GM18502 (cell line): ENCODE results near the gene CXCL1.

ENCODE experiments used
- ATAC-seq: cut with Tn5 transposase; IDR thresholded peaks from one replicate; pipeline ENCODE4 v1.9.1; 2021; ENCODE audit warnings: mild to moderate bottlenecking; ENCODE audit not compliant: unreplicated experiment, poor library complexity

CXCL1 gene

GRCh38 chr4:73869130-73870055 lies at the start of gene CXCL1:
TSS of gene CXCL1 (plus strand) at chr4:73869393. CDS start at chr4:73869471, 78 bp downstream.
- ATAC-seq, result no peak

DNA sequence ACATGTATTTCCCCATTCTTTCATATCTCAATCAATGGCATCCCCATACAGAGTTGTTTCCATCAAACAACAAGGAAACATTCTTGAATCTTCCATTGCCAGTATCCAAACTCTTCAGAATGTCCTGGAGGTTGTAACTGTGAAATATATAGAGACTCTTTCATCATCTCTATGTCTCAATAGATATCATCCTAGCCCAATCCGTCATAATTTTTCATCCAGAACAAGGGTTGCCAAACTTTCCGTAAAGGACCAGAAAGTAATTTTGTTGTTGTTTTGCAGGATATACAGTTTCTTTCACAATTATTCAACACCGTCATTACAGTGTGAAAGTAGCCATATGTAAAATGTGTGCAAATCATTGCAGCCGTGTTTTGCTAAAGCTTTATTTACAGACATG lies 47.9 kb upstream of the CXCL1 start:
- ATAC-seq, result no peak

GRCh38 chr4:73822389-73822788 lies 46.8 kb upstream of the CXCL1 start:
- ATAC-seq, result no peak

DNA sequence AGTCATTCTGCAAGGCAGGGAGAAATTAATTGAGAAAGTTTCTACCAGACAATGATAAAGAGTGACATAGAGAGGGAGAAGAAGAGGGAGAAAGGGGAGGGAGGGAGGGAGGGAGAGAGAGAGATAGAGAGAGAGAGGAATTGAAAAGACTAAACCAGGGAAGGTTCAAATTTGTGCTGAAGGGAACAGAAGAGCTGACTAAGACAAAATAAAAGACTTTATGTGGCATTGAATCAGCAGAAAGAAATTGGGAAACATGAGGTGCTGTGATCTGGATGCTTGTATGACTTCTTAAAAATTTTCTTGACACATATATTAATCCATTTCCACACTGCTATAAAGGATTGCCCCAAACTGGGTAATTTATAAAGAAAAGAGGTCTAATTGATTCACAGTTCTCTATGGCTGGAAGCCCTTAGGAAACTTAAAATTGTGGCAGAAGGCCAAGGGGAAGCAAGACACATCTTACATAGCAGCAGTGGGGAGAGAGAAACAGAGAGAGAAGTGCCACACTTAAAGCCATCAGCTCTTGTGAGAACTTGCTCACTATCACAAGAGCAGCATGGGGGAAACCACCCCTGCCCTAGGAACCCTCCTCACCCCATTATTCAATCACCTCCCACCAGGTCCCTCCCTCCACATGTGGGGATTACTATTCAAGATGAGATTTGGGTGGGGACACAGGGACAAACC lies 46.2 kb upstream of the CXCL1 start:
- no peak for ATAC-seq

DNA sequence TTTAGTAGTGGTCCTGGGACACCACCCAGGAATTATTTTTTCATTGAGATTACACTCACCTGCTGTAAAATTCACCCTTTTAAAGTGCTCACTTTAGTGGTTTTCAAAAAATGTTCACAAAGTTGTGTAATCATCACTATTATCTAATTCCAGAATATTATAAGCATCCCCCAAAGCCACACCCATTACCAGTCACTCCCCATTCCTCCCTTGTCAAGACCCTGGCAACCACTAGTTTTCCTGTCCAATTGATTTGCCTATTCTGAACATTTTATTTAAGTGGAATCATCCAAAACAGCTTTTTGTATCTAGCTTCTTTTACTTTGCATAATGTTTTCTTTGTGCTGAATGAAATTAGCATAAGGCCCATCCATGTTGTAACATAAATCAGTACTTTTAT lies 45.4 kb upstream of the CXCL1 start:
- ATAC-seq, result no peak

- ATAC-seq, result no peak
Measured at GRCh38 chr4:73828956-73829355, 40.2 kb upstream of the CXCL1 start.

- no peak for ATAC-seq
Measured at GRCh38 chr4:73831569-73831968, 37.6 kb upstream of the CXCL1 start.

DNA sequence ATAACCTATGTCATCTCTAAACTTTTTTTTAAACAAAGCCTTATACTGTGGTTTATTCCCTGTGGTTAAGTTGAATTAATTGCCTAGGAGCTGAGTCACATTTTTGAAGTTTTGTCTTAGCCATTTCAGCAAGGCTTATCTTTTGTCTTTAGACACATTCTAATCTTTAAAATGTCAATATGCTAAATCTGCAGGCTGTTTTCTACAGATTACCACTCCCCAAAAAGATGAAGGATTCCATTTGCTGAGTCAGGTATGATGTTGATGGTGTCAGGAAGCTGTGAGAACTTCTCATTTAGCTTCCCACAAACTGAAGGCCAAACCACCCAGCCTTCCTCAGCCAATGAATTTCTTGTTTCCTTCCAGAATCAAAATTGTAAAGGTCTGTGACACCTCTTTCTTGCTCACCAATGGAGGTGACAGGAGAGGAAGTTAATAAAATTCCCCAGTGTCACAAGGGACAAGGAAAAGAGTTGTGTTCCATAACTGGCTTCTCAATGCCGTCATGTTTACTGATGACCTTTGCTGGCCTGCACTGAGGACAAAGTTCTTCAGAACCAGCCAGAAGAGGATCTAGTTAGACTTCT lies 36.4 kb upstream of the CXCL1 start:
- ATAC-seq, result no peak

DNA sequence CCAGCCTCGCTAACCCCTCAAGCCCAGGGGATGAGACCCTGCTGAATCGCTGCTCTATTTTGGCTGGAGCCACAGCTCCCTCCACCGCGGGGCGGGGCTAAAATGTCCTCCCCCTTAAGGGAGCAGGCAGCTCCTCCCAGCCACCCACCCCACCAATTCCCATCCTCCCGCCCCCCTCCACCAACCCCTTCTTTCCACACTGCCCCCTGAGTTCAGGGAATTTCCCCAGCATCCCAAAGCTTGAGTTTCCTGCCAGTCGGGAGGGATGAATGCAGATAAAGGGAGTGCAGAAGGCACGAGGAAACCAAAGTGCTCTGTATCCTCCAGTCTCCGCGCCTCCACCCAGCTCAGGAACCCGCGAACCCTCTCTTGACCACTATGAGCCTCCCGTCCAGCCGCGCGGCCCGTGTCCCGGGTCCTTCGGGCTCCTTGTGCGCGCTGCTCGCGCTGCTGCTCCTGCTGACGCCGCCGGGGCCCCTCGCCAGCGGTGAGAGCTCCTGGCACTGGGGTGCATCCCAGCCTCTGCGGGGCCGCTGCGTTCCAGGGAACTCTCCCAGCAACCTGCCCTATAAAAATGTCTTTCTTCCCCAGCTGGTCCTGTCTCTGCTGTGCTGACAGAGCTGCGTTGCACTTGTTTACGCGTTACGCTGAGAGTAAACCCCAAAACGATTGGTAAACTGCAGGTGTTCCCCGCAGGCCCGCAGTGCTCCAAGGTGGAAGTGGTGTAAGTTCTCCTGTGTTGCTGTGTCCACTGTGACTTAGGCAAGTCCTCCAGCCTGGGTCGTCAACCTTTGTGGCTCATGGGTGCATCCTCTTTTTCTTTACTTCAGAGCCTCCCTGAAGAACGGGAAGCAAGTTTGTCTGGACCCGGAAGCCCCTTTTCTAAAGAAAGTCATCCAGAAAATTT lies 32.6 kb upstream of the CXCL1 start, which contains the start of gene CXCL6:
CXCL6 (plus strand) TSS at position 306 of the 907 bp plus-strand sequence; CDS start at position 379, 73 bp downstream.
- ATAC-seq, result no peak

DNA sequence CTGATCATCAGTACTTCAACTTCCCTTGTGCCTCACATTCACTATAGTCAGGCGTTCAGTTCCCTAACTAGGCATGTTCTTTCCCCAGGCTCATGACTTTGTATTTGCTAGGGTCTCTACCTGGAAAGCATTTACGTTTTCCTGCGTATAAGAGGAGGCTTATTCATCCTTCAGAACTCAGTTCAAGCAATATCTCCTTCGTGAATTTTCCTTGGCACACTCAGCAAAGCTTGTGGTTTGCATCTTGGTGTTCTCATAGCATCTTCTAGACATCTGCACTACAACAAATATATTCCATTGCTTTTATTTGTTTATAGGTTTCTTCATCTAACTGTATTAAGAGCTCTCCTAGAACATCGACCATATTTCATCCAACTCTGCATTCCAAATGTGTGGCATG lies 30.1 kb upstream of the CXCL1 start:
- ATAC-seq, result no peak

GRCh38 chr4:73839715-73840114 lies 29.5 kb upstream of the CXCL1 start:
- no peak for ATAC-seq

- ATAC-seq, result no peak
Measured at GRCh38 chr4:73841243-73841925, 27.8 kb upstream of the CXCL1 start.

DNA sequence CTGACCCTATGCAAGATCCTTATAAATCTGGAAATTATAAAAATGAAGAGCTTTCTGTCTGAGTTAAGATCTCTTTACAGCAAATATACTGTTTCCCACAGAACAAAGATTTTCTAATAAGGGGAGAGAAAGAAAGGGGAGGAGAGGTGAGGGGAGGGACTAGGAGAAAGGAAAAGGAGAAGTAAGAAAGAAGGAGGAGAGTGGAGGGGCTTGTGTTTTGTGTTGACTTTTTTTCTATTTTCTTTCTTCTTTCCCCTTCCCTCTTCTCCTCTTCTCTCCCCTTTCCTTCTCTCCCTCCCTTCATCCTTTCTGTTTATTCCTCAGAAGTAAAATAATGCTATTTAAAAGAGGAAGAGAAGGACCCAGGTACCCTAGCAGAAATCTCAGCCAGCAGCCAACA lies 26.5 kb upstream of the CXCL1 start:
- ATAC-seq, result no peak

DNA sequence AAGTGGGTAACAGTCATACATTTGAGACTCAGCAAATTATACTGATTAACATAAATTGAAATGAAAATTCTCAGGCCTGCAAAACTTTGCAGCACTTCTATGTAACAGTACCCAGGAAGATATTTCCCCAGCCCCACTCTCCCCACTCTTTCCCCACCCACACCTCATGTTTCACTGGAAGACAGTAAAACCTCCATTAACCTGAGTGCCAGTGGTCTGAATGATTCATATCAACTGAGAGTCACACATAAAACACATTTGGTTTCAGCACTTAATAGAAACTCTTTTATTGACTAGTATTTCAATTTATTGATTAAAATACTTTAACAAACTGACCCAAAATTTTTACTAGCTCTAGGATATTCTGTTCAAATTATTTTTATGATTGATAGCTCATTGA lies 25.8 kb upstream of the CXCL1 start:
- no peak for ATAC-seq

- ATAC-seq, result no peak
Measured at GRCh38 chr4:73844345-73844744, 24.8 kb upstream of the CXCL1 start.

DNA sequence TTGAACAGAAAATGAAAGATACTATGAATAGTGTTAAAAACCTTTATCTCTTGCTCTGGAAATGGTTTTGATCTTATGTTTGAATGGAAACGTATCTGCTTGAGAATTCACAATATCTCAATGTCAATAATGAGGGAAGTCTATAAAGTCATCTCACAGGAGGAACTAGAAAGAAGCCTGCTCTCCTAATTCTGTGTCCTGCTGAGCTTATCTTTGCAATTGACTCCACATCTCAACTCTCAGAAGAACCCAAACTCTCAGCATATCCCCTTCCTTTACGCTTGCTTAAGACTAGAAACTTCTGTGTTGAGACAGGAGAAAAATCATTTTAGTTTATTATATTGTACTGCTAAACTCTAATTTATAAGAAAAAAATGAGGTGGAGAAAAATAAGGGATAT lies 24.4 kb upstream of the CXCL1 start:
- ATAC-seq, result no peak

GRCh38 chr4:73847526-73848182 lies 21.5 kb upstream of the CXCL1 start:
- ATAC-seq, result no peak

DNA sequence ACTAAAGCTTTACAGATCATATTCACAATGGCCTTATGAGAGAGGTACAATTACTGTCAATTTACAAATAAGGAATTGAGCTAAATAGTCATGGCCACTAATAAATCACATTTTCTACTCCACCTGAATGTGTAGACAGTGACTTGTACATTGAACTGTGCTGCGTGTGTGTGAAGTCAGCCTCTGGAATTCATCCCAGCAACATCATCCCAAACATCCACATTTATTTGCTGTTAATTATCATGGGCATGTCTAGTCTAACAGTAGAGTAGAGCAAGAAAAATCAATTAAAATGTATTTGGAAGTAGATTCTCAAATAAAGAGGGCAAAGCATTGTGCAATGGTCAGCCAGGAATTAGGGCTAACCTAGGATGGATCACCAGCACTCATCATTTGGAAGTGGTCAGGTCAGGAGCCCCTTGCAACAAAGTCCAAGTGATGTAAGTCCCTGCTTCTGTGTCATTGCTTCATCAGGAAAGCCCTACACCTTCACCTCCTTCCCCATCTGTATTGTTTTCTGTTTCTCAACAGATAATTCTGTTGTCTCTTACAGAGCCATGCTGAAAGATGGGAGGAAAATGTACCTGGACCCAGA lies 20.9 kb upstream of the CXCL1 start:
- ATAC-seq, result no peak
